ENCODE results near the gene CDC20. TPM values are rescaled to one million over a fixed set of nuclear protein-coding genes. Genes with fewer than 3 reads are reported as not detected.

The CDC20 gene
- total and polyA plus RNA-seq, 2 donors from 2014 or later = 2.7 to 3.9 TPM

GRCh38 chr1:43387976-43388599 lies 29.3 kb downstream of the CDC20 start:
- DNase-seq (no peak), FAIRE-seq (no peak)
- peak overlapping the region in 1 of 3 donors; percentile 78 for H3K4me3 ChIP-seq (ENCODE audit: low read length in 3 of 3)
- no peak overlapping the region for H3K9ac ChIP-seq (ENCODE audit: low read length in 3 of 3)
- intact Hi-C loops (cut with DNase I) = no loop called here
- no peaks in the 10 kb centered on the region for H3K27me3 ChIP-seq (ENCODE audit: control insufficient read depth, insufficient read depth, low read length)
- H3K27ac ChIP-seq (ENCODE audit: low read depth in 2 of 2, low read length in 2 of 2) = no peak overlapping the region
- no peak for TF ChIP-seq CTCF (IDR thresholded peaks at IDR 0.05; ENCODE audit: borderline replicate concordance, extremely low read depth, insufficient read depth)
- H3K9me3 ChIP-seq (ENCODE audit: control insufficient read depth in 2 of 3, insufficient read depth in 1 of 3, low read length in 3 of 3) = no peaks in the 10 kb centered on the region
- peaks cover 8 to 45% (median 38%) of the 10 kb centered on the region in 3 donors for H3K36me3 ChIP-seq (ENCODE audit: control insufficient read depth in 2 of 3, insufficient read depth in 3 of 3, low read length in 3 of 3)
- peaks cover 0 to 15% (median 13%) of the 10 kb centered on the region in 3 donors for H3K4me1 ChIP-seq (ENCODE audit: control insufficient read depth in 2 of 3, insufficient read depth in 2 of 3, low read depth in 1 of 3, low read length in 3 of 3)

GRCh38 chr1:43388613-43389012 lies 29.8 kb downstream of the CDC20 start:
- Histone ChIP-seq H3K9me3 (ENCODE audit: control insufficient read depth in 2 of 3, insufficient read depth in 1 of 3, low read length in 3 of 3) (no peaks in the 10 kb centered on the region), H3K27me3 (ENCODE audit: control insufficient read depth, insufficient read depth, low read length) (no peaks in the 10 kb centered on the region), H3K27ac (ENCODE audit: low read depth in 2 of 2, low read length in 2 of 2) (no peak overlapping the region), H3K9ac (ENCODE audit: low read length in 3 of 3) (peak overlapping the region; percentile 8 to 92 (median 72)), H3K4me3 (ENCODE audit: low read length in 3 of 3) (peak overlapping the region; percentile 78 to 93 (median 88)), H3K4me1 (ENCODE audit: control insufficient read depth in 2 of 3, insufficient read depth in 2 of 3, low read depth in 1 of 3, low read length in 3 of 3) (peaks cover 0 to 15% (median 13%) of the 10 kb centered on the region in 3 donors), H3K36me3 (ENCODE audit: control insufficient read depth in 2 of 3, insufficient read depth in 3 of 3, low read length in 3 of 3) (peaks cover 8 to 40% (median 33%) of the 10 kb centered on the region in 3 donors)
- no peak for DNase-seq
- no peak for TF ChIP-seq CTCF (IDR thresholded peaks at IDR 0.05; ENCODE audit: borderline replicate concordance, extremely low read depth, insufficient read depth)
- intact Hi-C loops (cut with DNase I) = no loop called here
- no peak for FAIRE-seq

- intact Hi-C loops (cut with DNase I) = no loop called here
- Histone ChIP-seq H3K36me3 (ENCODE audit: control insufficient read depth in 2 of 3, insufficient read depth in 3 of 3, low read length in 3 of 3) (peaks cover 8 to 30% (median 24%) of the 10 kb centered on the region in 3 donors), H3K9ac (ENCODE audit: low read length in 3 of 3) (peak within 1 kb of the TSS; percentile 74 to 92 (median 88)), H3K9me3 (ENCODE audit: control insufficient read depth in 2 of 3, insufficient read depth in 1 of 3, low read length in 3 of 3) (no peaks in the 10 kb centered on the region), H3K4me3 (ENCODE audit: low read length in 3 of 3) (peak within 1 kb of the TSS; percentile 78 to 93 (median 88)), H3K27ac (ENCODE audit: low read depth in 2 of 2, low read length in 2 of 2) (peak within 1 kb of the TSS; percentile 88 to 90), H3K27me3 (ENCODE audit: control insufficient read depth, insufficient read depth, low read length) (no peaks in the 10 kb centered on the region), H3K4me1 (ENCODE audit: control insufficient read depth in 2 of 3, insufficient read depth in 2 of 3, low read depth in 1 of 3, low read length in 3 of 3) (peaks cover 0 to 15% (median 13%) of the 10 kb centered on the region in 3 donors)
- no peak for TF ChIP-seq CTCF (IDR thresholded peaks at IDR 0.05; ENCODE audit: borderline replicate concordance, extremely low read depth, insufficient read depth)
- FAIRE-seq = peak; percentile 19
- DNase-seq = peak; percentile 96 to 98 (median 97)
Measured at GRCh38 chr1:43389326-43390313, 30.8 kb downstream of the CDC20 start, which contains the start of the genes MED8 and SZT2. Gene MED8 (minus strand): TSS chr1:43389800. CDS start chr1:43389764, 36 bp downstream. Gene SZT2 (plus strand): TSS chr1:43389899. CDS start chr1:43389969, 70 bp downstream.

Measured in kidney (tissue), 14 donors.